HG03460 (cell line): ENCODE results near the gene INO80B.

Source experiments
- ATAC-seq: cut with Tn5 transposase; IDR thresholded peaks from one replicate; pipeline ENCODE4 v1.9.1; 2021; ENCODE audit not compliant: unreplicated experiment

INO80B gene

GRCh38 chr2:74500578-74500946, 45.7 kb downstream of the INO80B start:
- ATAC-seq, result no peak

- ATAC-seq, result no peak
Measured at GRCh38 chr2:74501335-74502071, 46.6 kb downstream of the INO80B start.

GRCh38 chr2:74502147-74502719, 47.3 kb downstream of the INO80B start:
- no peak for ATAC-seq

GRCh38 chr2:74502720-74503505, 48.0 kb downstream of the INO80B start:
- ATAC-seq, result peak; percentile 38

GRCh38 chr2:74503506-74504475, 48.9 kb downstream of the INO80B start:
- ATAC-seq, result no peak

GRCh38 chr2:74504591-74504990, 49.7 kb downstream of the INO80B start:
- ATAC-seq, result no peak

- no peak for ATAC-seq
Measured at GRCh38 chr2:74505448-74506246, 50.8 kb downstream of the INO80B start.

- peak; percentile 90 for ATAC-seq
Measured at GRCh38 chr2:74507145-74507925, 52.4 kb downstream of the INO80B start, which contains the start of gene PCGF1. TSS of gene PCGF1 (minus strand) at chr2:74507695. CDS start at chr2:74507668, 27 bp downstream.
